Activated B cell treated with CpG ODN at 0.5 μM for 24 hours (primary cell): ENCODE data around the gene CCER1. TPM values are rescaled to one million over a fixed set of nuclear protein-coding genes. Genes with fewer than 3 reads are reported as not detected.
A peak's percentile ranks its signal among the peaks of the same experiment; 100 is the strongest.

Experiments used
- ATAC-seq: fragments of 200-7000 bp; cut with Tn5 transposase; one replicate; pipeline ENCODE4 v1.10.0; 2021; ENCODE audit warnings: low read depth, mild to moderate bottlenecking, moderate library complexity
- CTCF ChIA-PET: fragments of 350-600 bp; sonication (Branson Sonifier 250); formaldehyde crosslinking; loops from one replicate; lab custom pipeline; 2021; ENCODE audit warnings: antibody characterized with exemption; lab: Charles Lee
- POLR2A ChIA-PET: fragments of 350-600 bp; sonication (Branson Sonifier 250); formaldehyde crosslinking; loops from one replicate; lab custom pipeline; 2021; ENCODE audit warnings: antibody characterized with exemption; lab: Charles Lee
- DNase-seq: peaks from one replicate; pipeline ENCODE4 v3.0.0; 2022
- H3K27ac Mint-ChIP-seq: one replicate; pipeline ENCODE4 v1.8.0; 2020; ENCODE audit warnings: mixed read lengths
- H3K27me3 Mint-ChIP-seq: one replicate; pipeline ENCODE4 v1.8.0; 2021; ENCODE audit warnings: mixed read lengths
- H3K36me3 Mint-ChIP-seq: one replicate; pipeline ENCODE4 v1.8.0; 2021; ENCODE audit warnings: low read depth, mixed read lengths
- H3K4me1 Mint-ChIP-seq: one replicate; pipeline ENCODE4 v1.8.0; 2021; ENCODE audit warnings: mixed read lengths
- H3K4me3 Mint-ChIP-seq: one replicate; pipeline ENCODE4 v1.8.0; 2020; ENCODE audit warnings: mild to moderate bottlenecking, mixed read lengths
- H3K9me3 Mint-ChIP-seq: one replicate; pipeline ENCODE4 v1.8.0; 2020; ENCODE audit warnings: mixed read lengths
- intact Hi-C: fragments of 100-400 bp; cut with micrococcal nuclease; formaldehyde crosslinking; loops from one replicate; pipeline ENCODE4 v1.15.1; 2024
- total RNA-seq: library from RNA; stranded (reverse); gene quantifications from 2 replicates; pipeline ENCODE4 v1.2.3, GENCODE V29; 2022
- TF ChIP-seq, protein P1 (sequence below): fragments of 200-600 bp; IDR thresholded peaks from one replicate; pipeline ENCODE4 v1.8.0; 2022; ENCODE audit warnings: antibody characterized with exemption, mild to moderate bottlenecking

CCER1 gene
- total RNA-seq, 1 donor from 2014 or later: not detected

DNA sequence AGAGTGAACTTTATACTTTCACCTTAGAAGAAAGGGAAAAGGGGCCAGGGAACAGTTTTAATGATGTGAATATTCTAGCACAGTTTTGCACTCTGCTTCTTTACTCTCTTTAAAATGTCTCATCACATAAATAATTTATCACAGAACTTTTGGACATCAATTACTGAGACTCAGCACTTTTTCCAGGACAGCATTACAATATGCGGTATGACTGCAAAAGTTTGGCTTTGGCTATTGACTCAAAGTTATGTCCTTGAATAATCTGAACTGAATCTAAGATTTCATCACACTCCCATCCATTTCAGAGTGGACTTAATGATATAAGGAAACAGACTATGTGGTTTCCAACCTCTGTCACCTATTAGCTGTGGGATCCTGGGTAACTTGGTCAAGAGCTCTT, 11.7 kb downstream of the CCER1 start:
- Mint-ChIP-seq H3K27ac (no peak overlapping the region), H3K4me3 (no peak overlapping the region), H3K36me3 (no peaks in the 10 kb centered on the region), H3K4me1 (no peaks in the 10 kb centered on the region), H3K9me3 (no peaks in the 10 kb centered on the region), H3K27me3 (peaks cover 8% of the 10 kb centered on the region)
- DNase-seq (no peak), ATAC-seq (no peak)
- intact Hi-C loops: no loop called here
- CTCF ChIA-PET: interaction anchor here (0.8 kb wide), 1 partner anchor 1399 kb away, joined by 3 read pairs; no protein-coding TSS in a partner anchor
- TF ChIP-seq, protein P1, sequence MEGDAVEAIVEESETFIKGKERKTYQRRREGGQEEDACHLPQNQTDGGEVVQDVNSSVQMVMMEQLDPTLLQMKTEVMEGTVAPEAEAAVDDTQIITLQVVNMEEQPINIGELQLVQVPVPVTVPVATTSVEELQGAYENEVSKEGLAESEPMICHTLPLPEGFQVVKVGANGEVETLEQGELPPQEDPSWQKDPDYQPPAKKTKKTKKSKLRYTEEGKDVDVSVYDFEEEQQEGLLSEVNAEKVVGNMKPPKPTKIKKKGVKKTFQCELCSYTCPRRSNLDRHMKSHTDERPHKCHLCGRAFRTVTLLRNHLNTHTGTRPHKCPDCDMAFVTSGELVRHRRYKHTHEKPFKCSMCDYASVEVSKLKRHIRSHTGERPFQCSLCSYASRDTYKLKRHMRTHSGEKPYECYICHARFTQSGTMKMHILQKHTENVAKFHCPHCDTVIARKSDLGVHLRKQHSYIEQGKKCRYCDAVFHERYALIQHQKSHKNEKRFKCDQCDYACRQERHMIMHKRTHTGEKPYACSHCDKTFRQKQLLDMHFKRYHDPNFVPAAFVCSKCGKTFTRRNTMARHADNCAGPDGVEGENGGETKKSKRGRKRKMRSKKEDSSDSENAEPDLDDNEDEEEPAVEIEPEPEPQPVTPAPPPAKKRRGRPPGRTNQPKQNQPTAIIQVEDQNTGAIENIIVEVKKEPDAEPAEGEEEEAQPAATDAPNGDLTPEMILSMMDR: no peak
- POLR2A ChIA-PET: no interaction called here

GRCh38 chr12:90940872-90941499, 14.0 kb downstream of the CCER1 start:
- ChIA-PET POLR2A (no interaction called here), CTCF (interaction anchor here (0.7 to 2.1 kb wide), 2 partner anchors 994 to 1396 kb away, joined by 3 to 8 read pairs; no protein-coding TSS in a partner anchor)
- no peaks in the 10 kb centered on the region for H3K4me1 Mint-ChIP-seq
- H3K27ac Mint-ChIP-seq: no peak overlapping the region
- ATAC-seq (peak; percentile 28), DNase-seq (no peak)
- peaks cover 12% of the 10 kb centered on the region for H3K27me3 Mint-ChIP-seq
- intact Hi-C loops: loop anchor here (1.0 to 2.0 kb wide), 3 partner anchors 1398 to 1922 kb away; no protein-coding TSS in a partner anchor
- no peak overlapping the region for H3K4me3 Mint-ChIP-seq
- H3K9me3 Mint-ChIP-seq: no peaks in the 10 kb centered on the region
- H3K36me3 Mint-ChIP-seq: no peaks in the 10 kb centered on the region
- TF ChIP-seq, protein P1: peak; percentile 36

- Mint-ChIP-seq H3K4me3 (no peak overlapping the region), H3K36me3 (no peaks in the 10 kb centered on the region), H3K27me3 (peaks cover 22% of the 10 kb centered on the region), H3K9me3 (no peaks in the 10 kb centered on the region), H3K27ac (no peak overlapping the region), H3K4me1 (no peaks in the 10 kb centered on the region)
- ChIA-PET CTCF (interaction anchor here (2.1 kb wide), 1 partner anchor 1395 kb away, joined by 8 read pairs; no protein-coding TSS in a partner anchor), POLR2A (no interaction called here)
- ATAC-seq: no peak
- TF ChIP-seq, protein P1: no peak
- intact Hi-C loops: no loop called here
- no peak for DNase-seq
Observed at GRCh38 chr12:90939382-90939781, 15.6 kb downstream of the CCER1 start.

GRCh38 chr12:90938451-90938850, 16.5 kb downstream of the CCER1 start:
- CTCF ChIA-PET: no interaction called here
- intact Hi-C loops: no loop called here
- POLR2A ChIA-PET: no interaction called here
- TF ChIP-seq, protein P1: no peak
- DNase-seq (no peak), ATAC-seq (no peak)
- no peak overlapping the region for H3K4me3 Mint-ChIP-seq
- no peaks in the 10 kb centered on the region for H3K4me1 Mint-ChIP-seq
- H3K9me3 Mint-ChIP-seq: no peaks in the 10 kb centered on the region
- no peaks in the 10 kb centered on the region for H3K36me3 Mint-ChIP-seq
- H3K27ac Mint-ChIP-seq: no peak overlapping the region
- peaks cover 22% of the 10 kb centered on the region for H3K27me3 Mint-ChIP-seq

GRCh38 chr12:90937651-90938050, 17.3 kb downstream of the CCER1 start:
- TF ChIP-seq, protein P1: no peak
- H3K27ac Mint-ChIP-seq: no peak overlapping the region
- H3K27me3 Mint-ChIP-seq: peaks cover 22% of the 10 kb centered on the region
- no peak for DNase-seq
- ChIA-PET CTCF (no interaction called here), POLR2A (no interaction called here)
- intact Hi-C loops: no loop called here
- H3K36me3 Mint-ChIP-seq: no peaks in the 10 kb centered on the region
- no peaks in the 10 kb centered on the region for H3K4me1 Mint-ChIP-seq
- no peak overlapping the region for H3K4me3 Mint-ChIP-seq
- no peak for ATAC-seq
- H3K9me3 Mint-ChIP-seq: peaks cover 2% of the 10 kb centered on the region
